Activated CD4-positive, alpha-beta memory T cell treated with anti-CD3 and anti-CD28 coated beads for 36 hours (primary cell): ENCODE results near the gene MGAT5. TPM values are rescaled to one million over a fixed set of nuclear protein-coding genes. Genes with fewer than 3 reads are reported as not detected.

Source experiments
- CTCF ChIA-PET: fragments of 350-600 bp; sonication (Branson Sonifier 250); formaldehyde crosslinking; loops from one replicate; lab custom pipeline; 2021; ENCODE audit warnings: antibody characterized with exemption, inconsistent platforms; lab: Charles Lee
- POLR2A ChIA-PET: fragments of 350-600 bp; sonication (Branson Sonifier 250); formaldehyde crosslinking; loops from one replicate; lab custom pipeline; 2021; ENCODE audit warnings: antibody characterized with exemption; lab: Charles Lee
- DNase-seq: peaks from one replicate; pipeline ENCODE4 v3.0.0-alpha.2; 2020
- H3K27ac Mint-ChIP-seq: one replicate; pipeline ENCODE4 v1.8.0; 2021; ENCODE audit warnings: mixed read lengths
- H3K27me3 Mint-ChIP-seq: one replicate; pipeline ENCODE4 v1.8.0; 2021; ENCODE audit warnings: mixed read lengths
- H3K36me3 Mint-ChIP-seq: one replicate; pipeline ENCODE4 v1.8.0; 2021; ENCODE audit warnings: mixed read lengths
- H3K4me1 Mint-ChIP-seq: one replicate; pipeline ENCODE4 v1.8.0; 2021; ENCODE audit warnings: low read depth, mixed read lengths
- H3K4me3 Mint-ChIP-seq: one replicate; pipeline ENCODE4 v1.8.0; 2021; ENCODE audit warnings: mild to moderate bottlenecking, mixed read lengths
- H3K9me3 Mint-ChIP-seq: one replicate; pipeline ENCODE4 v1.8.0; 2021; ENCODE audit warnings: mixed read lengths
- intact Hi-C: fragments of 100-400 bp; cut with micrococcal nuclease; formaldehyde crosslinking; loops from one replicate; pipeline ENCODE4 v1.15.1; 2023
- total RNA-seq, 2 experiments: library from RNA; stranded (reverse); gene quantifications; one replicate each; pipeline ENCODE4 v1.2.3, GENCODE V29; 2021

Gene MGAT5
- total RNA-seq, 2 experiments from 2014 or later = 33.6 to 38.3 TPM

GRCh38 chr2:134406736-134407135 lies 152.9 kb downstream of the MGAT5 start:
- ChIA-PET POLR2A (no interaction called here), CTCF (interaction anchor here (0.8 to 1.0 kb wide), 3 partner anchors 44 to 287 kb away, joined by 3 to 6 read pairs (median 3); no protein-coding TSS in a partner anchor)
- Mint-ChIP-seq H3K4me1 (peaks cover 35% of the 10 kb centered on the region), H3K36me3 (peaks cover 14% of the 10 kb centered on the region), H3K27me3 (no peaks in the 10 kb centered on the region), H3K9me3 (no peaks in the 10 kb centered on the region), H3K27ac (no peak overlapping the region), H3K4me3 (no peak overlapping the region)
- intact Hi-C loops = no loop called here
- no peak for DNase-seq

GRCh38 chr2:134407154-134407890 lies 153.4 kb downstream of the MGAT5 start:
- peaks cover 13% of the 10 kb centered on the region for H3K36me3 Mint-ChIP-seq
- CTCF ChIA-PET = interaction anchor here (1.0 kb wide), 1 partner anchor 44 kb away, joined by 3 read pairs; no protein-coding TSS in a partner anchor
- intact Hi-C loops = no loop called here
- no peaks in the 10 kb centered on the region for H3K27me3 Mint-ChIP-seq
- no peak overlapping the region for H3K27ac Mint-ChIP-seq
- no peak overlapping the region for H3K4me3 Mint-ChIP-seq
- H3K4me1 Mint-ChIP-seq = peaks cover 36% of the 10 kb centered on the region
- no peak for DNase-seq
- POLR2A ChIA-PET = no interaction called here
- no peaks in the 10 kb centered on the region for H3K9me3 Mint-ChIP-seq

- no peaks in the 10 kb centered on the region for H3K27me3 Mint-ChIP-seq
- no peaks in the 10 kb centered on the region for H3K9me3 Mint-ChIP-seq
- CTCF ChIA-PET = interaction anchor here (1.1 kb wide), 1 partner anchor 162 kb away, joined by 3 read pairs; no protein-coding TSS in a partner anchor
- POLR2A ChIA-PET = no interaction called here
- no peak overlapping the region for H3K4me3 Mint-ChIP-seq
- intact Hi-C loops = no loop called here
- DNase-seq = no peak
- peaks cover 11% of the 10 kb centered on the region for H3K36me3 Mint-ChIP-seq
- no peak overlapping the region for H3K27ac Mint-ChIP-seq
- H3K4me1 Mint-ChIP-seq = peaks cover 36% of the 10 kb centered on the region
These were observed 154.5 kb downstream of the MGAT5 start for GRCh38 chr2:134408386-134408785.

DNA sequence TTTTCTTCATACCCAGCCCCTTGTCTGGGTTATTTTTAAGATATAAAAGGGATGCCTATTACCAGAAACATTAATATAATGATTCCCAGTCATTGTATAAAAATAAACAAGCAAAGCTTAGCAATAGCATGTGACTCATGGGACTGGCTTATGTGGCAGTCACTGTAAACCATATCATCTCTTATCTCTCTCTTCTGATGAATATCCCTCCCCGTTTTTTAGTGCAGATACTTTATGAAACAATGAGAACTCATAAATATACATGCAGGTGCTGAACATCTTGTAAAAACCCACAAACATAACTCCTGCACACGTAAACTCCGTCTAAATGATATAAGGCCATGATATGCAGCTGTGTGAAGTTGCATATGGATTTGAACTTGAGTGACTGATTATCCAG lies 154.9 kb downstream of the MGAT5 start:
- no peak for DNase-seq
- intact Hi-C loops = no loop called here
- ChIA-PET CTCF (interaction anchor here (1.1 kb wide), 1 partner anchor 163 kb away, joined by 3 read pairs; no protein-coding TSS in a partner anchor), POLR2A (no interaction called here)
- Mint-ChIP-seq H3K27me3 (no peaks in the 10 kb centered on the region), H3K4me1 (peaks cover 36% of the 10 kb centered on the region), H3K9me3 (no peaks in the 10 kb centered on the region), H3K36me3 (peaks cover 10% of the 10 kb centered on the region), H3K27ac (no peak overlapping the region), H3K4me3 (no peak overlapping the region)

DNA sequence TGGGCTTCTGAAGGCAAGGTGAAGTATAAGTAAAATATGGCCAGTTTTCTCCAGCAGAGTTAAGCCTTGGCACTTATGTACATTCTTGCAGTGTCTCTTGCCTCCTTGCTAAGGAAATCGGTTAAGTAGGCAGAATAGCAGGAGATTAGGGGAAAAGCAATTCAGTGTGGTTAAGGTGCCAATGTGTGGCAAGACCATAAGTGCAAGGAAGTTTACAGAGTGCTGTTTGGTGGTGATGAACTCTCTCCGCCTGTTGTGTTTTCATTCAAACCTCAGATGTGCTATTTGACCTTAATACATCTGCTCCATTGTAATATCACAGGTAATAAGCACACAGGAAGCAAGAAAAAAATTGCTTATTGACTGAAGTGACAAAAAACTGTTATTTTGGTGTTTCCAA lies 156.1 kb downstream of the MGAT5 start:
- DNase-seq = no peak
- no peak overlapping the region for H3K27ac Mint-ChIP-seq
- no peak overlapping the region for H3K4me3 Mint-ChIP-seq
- peaks cover 3% of the 10 kb centered on the region for H3K36me3 Mint-ChIP-seq
- no peaks in the 10 kb centered on the region for H3K9me3 Mint-ChIP-seq
- H3K27me3 Mint-ChIP-seq = no peaks in the 10 kb centered on the region
- H3K4me1 Mint-ChIP-seq = peaks cover 36% of the 10 kb centered on the region
- intact Hi-C loops = loop anchor here (5.0 kb wide), 1 partner anchor 103 kb away; no protein-coding TSS in a partner anchor
- ChIA-PET POLR2A (no interaction called here), CTCF (interaction anchor here (1.2 to 3.5 kb wide), 3 partner anchors 12 to 291 kb away, joined by 3 to 17 read pairs (median 11); no protein-coding TSS in a partner anchor)

GRCh38 chr2:134410831-134411231 lies 157.0 kb downstream of the MGAT5 start:
- Mint-ChIP-seq H3K27ac (no peak overlapping the region), H3K36me3 (peaks cover 3% of the 10 kb centered on the region), H3K9me3 (no peaks in the 10 kb centered on the region), H3K4me3 (no peak overlapping the region), H3K4me1 (peaks cover 36% of the 10 kb centered on the region), H3K27me3 (no peaks in the 10 kb centered on the region)
- no peak for DNase-seq
- intact Hi-C loops = loop anchor here (5.0 kb wide), 1 partner anchor 104 kb away; no protein-coding TSS in a partner anchor
- CTCF ChIA-PET = interaction anchor here (0.6 to 3.5 kb wide), 15 partner anchors 10 to 523 kb away, joined by 3 to 97 read pairs (median 10); no protein-coding TSS in a partner anchor
- POLR2A ChIA-PET = interaction anchor here (1.1 to 2.0 kb wide), 3 partner anchors 192 to 293 kb away, joined by 3 to 8 read pairs (median 4); no protein-coding TSS in a partner anchor

DNA sequence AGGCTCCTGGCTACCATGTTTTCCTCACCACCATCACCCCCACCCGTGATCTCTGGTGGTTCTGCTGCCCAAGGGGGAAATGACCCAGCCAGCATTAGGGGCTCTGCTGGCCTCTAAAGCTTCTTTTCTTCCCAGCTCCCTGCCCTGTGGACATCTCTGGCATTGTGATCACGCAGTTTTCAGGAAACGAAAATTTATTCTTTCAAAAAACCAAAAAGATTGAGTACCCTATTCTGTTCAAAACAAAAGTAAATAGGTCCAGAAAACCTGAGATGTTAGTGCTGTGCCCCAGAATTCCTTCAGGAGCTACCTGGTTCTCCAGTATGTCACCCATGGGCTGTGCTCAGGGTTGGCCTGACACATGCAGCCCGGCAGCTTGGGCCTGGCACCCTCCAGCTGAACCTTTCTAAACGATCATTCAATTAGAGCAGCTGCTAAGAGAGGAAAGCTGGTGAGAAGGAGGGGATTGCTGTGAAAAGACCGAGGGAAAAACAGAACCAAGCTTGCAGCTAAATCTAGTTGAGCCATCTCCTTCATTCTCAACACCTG lies 157.5 kb downstream of the MGAT5 start:
- no peak for DNase-seq
- intact Hi-C loops = loop anchor here (5.0 kb wide), 1 partner anchor 104 kb away; no protein-coding TSS in a partner anchor
- Mint-ChIP-seq H3K9me3 (no peaks in the 10 kb centered on the region), H3K36me3 (peaks cover 3% of the 10 kb centered on the region), H3K4me3 (no peak overlapping the region), H3K27ac (no peak overlapping the region), H3K4me1 (peaks cover 36% of the 10 kb centered on the region), H3K27me3 (no peaks in the 10 kb centered on the region)
- ChIA-PET POLR2A (interaction anchor here (1.1 to 2.0 kb wide), 3 partner anchors 192 to 293 kb away, joined by 3 to 8 read pairs (median 4); no protein-coding TSS in a partner anchor), CTCF (interaction anchor here (0.6 to 3.5 kb wide), 33 partner anchors 9 to 567 kb away, joined by 3 to 97 read pairs (median 4); no protein-coding TSS in a partner anchor)

GRCh38 chr2:134411828-134412638 lies 158.2 kb downstream of the MGAT5 start:
- peaks cover 3% of the 10 kb centered on the region for H3K36me3 Mint-ChIP-seq
- H3K4me1 Mint-ChIP-seq = peaks cover 35% of the 10 kb centered on the region
- ChIA-PET CTCF (interaction anchor here (0.6 to 3.5 kb wide), 33 partner anchors 8 to 568 kb away, joined by 3 to 97 read pairs (median 4); no protein-coding TSS in a partner anchor), POLR2A (interaction anchor here (0.9 to 2.0 kb wide), 3 partner anchors 191 to 294 kb away, joined by 3 to 8 read pairs (median 4); no protein-coding TSS in a partner anchor)
- no peak overlapping the region for H3K27ac Mint-ChIP-seq
- no peak overlapping the region for H3K4me3 Mint-ChIP-seq
- H3K27me3 Mint-ChIP-seq = no peaks in the 10 kb centered on the region
- peak; percentile 78 for DNase-seq
- intact Hi-C loops = loop anchor here (1.0 to 5.0 kb wide), 4 partner anchors 105 to 525 kb away; no protein-coding TSS in a partner anchor
- no peaks in the 10 kb centered on the region for H3K9me3 Mint-ChIP-seq

- Mint-ChIP-seq H3K4me3 (no peak overlapping the region), H3K9me3 (no peaks in the 10 kb centered on the region), H3K36me3 (peaks cover 3% of the 10 kb centered on the region), H3K27me3 (no peaks in the 10 kb centered on the region), H3K4me1 (peaks cover 32% of the 10 kb centered on the region), H3K27ac (no peak overlapping the region)
- CTCF ChIA-PET = interaction anchor here (1.0 to 3.5 kb wide), 22 partner anchors 8 to 569 kb away, joined by 3 to 97 read pairs (median 8); no protein-coding TSS in a partner anchor
- DNase-seq = no peak
- POLR2A ChIA-PET = interaction anchor here (0.9 to 2.0 kb wide), 2 partner anchors 192 to 294 kb away, joined by 3 to 8 read pairs; no protein-coding TSS in a partner anchor
- intact Hi-C loops = loop anchor here (1.0 to 5.0 kb wide), 4 partner anchors 105 to 526 kb away; no protein-coding TSS in a partner anchor
These were observed 158.7 kb downstream of the MGAT5 start for GRCh38 chr2:134412639-134412999.

GRCh38 chr2:134413430-134413829 lies 159.6 kb downstream of the MGAT5 start:
- Mint-ChIP-seq H3K36me3 (peaks cover 3% of the 10 kb centered on the region), H3K27ac (no peak overlapping the region), H3K4me1 (peaks cover 24% of the 10 kb centered on the region), H3K4me3 (no peak overlapping the region), H3K9me3 (no peaks in the 10 kb centered on the region), H3K27me3 (no peaks in the 10 kb centered on the region)
- ChIA-PET POLR2A (no interaction called here), CTCF (interaction anchor here (1.1 to 3.5 kb wide), 7 partner anchors 10 to 526 kb away, joined by 3 to 97 read pairs (median 17); no protein-coding TSS in a partner anchor)
- intact Hi-C loops = loop anchor here (2.0 to 5.0 kb wide), 2 partner anchors 106 to 527 kb away; no protein-coding TSS in a partner anchor
- no peak for DNase-seq

DNA sequence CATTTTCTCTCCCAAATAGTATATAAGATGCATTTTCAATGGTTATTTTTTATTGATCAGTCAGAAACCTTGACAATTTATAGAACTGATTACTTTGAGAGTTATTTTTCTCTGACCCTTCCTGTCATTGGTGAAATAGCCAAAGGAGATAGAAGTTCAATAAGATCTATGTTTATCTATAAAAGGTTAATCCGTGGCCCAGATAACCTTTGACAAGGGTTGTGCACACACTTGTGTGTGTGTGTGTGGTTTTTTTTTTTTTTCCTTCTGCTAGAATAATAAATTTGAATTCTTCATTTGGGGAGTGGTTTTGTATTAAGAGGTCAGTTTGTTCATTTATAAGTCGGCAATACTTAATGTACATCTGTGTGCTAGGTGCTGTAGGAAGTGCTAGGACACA lies 160.0 kb downstream of the MGAT5 start:
- DNase-seq = no peak
- intact Hi-C loops = loop anchor here (2.0 to 5.0 kb wide), 2 partner anchors 107 to 527 kb away; no protein-coding TSS in a partner anchor
- Mint-ChIP-seq H3K4me3 (no peak overlapping the region), H3K9me3 (no peaks in the 10 kb centered on the region), H3K27me3 (no peaks in the 10 kb centered on the region), H3K27ac (no peak overlapping the region), H3K4me1 (peaks cover 22% of the 10 kb centered on the region), H3K36me3 (peaks cover 3% of the 10 kb centered on the region)
- ChIA-PET CTCF (interaction anchor here (2.4 kb wide), 1 partner anchor 291 kb away, joined by 6 read pairs; no protein-coding TSS in a partner anchor), POLR2A (no interaction called here)
